Glomerular endothelial cell (primary cell): Measurements from ENCODE around the gene NDUFA13. TPM values are rescaled to one million over a fixed set of nuclear protein-coding genes. Genes with fewer than 3 reads are reported as not detected.

Source experiments
- DNase-seq: peaks from one replicate; pipeline ENCODE4 v3.0.0-alpha.2; 2011; ENCODE audit warnings: low read depth, low spot score; ENCODE audit errors: extremely low read depth
- total RNA-seq: library from RNA; depleted of rRNA; stranded (reverse); fragments of >200 nt; gene quantifications from 2 replicates; pipeline ENCODE4 v1.2.3, GENCODE V29; 2015

The NDUFA13 gene
- total RNA-seq, 1 donor from 2014 or later = 111 TPM

DNA sequence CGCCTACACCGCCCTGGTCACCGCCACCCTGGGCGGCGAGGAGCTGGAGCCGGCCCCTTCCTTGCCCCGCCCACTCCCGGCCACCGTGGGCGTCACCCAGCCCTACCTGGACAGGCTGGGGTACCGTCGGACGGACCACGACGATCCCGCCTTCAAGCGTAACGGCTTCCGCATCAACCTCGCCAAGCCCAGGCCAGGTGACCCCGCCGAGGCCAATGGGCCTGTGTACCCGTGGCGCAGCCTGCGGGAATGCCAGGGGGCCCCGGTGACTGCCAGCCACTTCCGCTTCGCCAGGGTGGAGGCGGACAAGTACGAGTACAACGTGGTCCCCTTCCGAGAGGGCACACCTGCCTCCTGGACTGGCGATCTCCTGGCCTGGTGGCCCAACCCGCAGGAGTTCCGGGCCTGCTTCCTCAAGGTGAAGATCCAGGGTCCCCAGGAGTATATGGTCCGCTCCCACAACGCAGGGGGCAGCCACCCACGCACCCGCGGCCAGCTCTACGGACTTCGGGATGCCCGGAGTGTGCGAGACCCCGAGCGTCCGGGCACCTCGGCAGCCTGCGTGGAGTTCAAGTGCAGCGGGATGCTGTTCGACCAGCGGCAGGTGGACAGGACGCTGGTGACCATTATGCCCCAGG is 29.0 kb downstream of the NDUFA13 start:
- no peak for DNase-seq

DNA sequence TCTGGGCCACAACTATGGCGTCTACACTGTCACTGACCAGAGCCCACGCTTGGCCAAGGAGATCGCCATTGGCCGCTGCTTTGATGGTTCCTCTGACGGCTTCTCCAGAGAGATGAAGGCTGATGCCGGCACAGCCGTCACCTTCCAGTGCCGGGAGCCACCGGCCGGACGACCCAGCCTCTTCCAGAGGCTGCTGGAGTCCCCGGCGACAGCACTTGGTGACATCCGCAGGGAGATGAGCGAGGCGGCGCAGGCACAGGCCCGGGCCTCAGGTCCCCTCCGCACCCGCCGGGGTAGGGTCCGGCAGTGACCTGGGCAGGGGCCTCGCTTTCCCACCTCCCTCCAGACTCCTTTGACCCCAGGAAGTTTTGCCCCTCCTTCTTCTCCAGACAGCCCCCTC is 29.7 kb downstream of the NDUFA13 start:
- no peak for DNase-seq

GRCh38 chr19:19546751-19547162 is 30.7 kb downstream of the NDUFA13 start:
- DNase-seq = no peak

DNA sequence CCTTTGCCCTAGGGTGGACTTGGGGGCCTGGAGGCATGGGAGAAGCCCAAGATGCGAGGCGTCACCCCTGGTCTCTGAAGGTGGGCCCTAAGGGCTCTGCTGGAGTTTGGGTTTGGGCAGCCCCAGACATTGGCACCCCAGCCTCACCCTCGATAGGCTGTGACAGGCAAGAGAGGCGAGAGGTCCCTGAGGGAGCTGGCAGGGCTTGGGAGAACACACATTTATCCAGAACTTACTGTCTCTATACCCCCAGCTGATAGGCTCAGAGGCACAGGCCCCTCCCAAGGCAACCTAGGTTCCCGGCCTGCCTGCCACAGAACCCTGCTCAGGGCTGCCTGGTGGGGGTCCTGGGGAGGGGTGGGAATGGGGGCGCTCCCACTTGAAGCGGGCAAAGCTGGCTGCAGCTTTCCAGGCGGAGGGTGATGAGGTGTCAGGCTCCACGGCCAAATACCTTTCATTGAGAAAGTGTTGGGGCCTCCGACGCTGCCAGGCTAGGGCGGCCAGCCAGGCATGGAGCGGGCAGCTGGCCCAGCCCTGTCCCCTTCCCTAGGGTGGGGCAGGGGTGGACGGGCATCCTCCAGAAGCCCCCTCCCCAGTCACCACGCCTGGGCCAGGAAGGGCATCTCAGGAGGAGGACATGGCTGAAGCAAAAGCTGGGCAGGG is 31.8 kb downstream of the NDUFA13 start:
- no peak for DNase-seq

DNA sequence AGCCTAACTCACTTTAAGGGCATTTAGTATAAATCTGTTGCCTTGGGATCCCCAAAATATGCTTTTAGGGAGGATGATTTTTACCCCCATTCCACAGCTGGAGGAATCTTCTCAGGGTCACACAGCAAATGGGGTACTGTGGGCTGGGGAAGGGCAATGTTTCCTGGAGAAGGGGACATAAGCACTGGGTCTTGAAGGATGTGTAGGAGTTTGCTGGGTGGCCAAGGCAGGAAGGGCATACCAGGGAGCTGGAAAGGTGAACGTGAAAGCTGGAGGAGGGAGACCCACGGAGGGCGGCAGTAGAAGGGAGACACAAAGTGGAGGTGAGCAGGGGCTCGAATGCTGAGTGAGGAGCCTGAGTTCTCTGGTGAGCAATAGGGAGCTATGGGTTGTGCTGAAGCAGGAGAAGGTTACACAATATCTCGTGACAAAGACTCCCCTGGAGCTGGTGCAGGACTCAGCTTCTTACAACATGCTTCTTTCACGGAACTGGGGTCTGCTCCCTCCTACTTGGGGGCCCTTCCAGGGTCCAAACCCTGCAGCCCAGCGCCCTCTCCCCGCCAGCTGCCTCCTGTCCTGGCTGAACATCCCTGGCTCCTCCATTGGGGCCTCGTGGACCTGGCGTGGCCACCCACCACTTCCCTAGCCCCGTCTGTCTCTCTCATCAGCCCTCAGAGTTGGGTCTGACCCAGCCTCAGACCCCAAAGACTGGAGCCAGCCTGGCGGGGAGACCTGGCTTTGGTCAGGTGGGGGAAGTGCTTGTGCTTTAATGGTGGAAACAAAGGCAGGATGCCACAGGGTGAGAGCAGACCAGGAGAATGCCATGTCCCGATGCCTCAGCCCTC is 33.1 kb downstream of the NDUFA13 start:
- no peak for DNase-seq

DNA sequence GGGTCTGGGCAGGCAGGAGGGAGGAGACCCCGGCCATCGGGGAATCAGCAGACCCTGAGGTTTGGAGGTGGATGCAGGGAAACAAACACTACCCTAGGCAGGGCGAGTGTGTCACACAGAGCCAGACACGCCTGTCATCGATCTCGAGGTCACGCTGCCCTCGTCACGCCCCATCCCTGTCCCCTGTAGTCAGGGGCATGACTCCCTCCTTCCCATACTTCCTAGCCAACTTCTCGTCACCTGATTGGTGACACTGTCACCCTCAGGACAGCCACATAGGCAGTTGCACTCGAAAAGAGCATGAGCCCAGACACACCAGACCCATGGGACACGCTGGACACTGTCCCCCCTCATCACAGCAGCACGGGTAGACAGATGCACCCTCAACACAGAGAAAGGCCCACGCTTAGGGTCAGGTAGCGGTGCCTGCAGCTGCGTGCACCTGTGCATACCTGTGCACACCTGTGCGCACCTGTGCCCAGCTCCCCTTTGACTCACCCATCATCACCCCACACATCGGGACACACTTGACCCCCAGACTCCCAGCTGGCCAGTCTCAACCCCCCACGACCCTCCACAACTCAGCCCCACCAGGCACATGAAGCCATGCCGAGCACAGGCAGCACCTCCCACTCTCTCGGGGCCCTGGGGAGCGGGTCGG is 33.9 kb downstream of the NDUFA13 start:
- no peak for DNase-seq

DNA sequence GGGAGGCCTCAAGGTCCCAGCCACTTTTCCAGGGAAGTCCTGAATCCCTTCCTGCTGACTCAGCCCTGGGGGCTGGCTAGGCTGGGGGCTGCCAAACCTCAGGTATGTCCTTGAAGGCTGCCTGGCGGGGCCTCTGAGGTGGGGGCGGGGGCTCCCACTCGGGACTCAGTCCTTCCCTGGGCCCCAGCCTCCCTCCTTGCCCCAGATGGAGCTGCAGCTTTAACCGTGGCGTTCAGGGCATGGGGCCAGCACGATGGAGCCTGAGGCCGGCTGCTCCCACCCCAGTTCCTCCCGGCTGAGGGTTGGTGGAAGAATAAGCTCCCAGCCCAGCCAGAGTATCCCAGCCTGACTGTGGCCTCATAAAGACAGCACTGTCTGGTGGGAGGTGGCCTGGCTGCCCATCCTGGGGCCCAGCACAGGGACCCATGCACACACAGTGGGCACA is 34.5 kb downstream of the NDUFA13 start:
- no peak for DNase-seq

GRCh38 chr19:19550972-19551852 is 35.2 kb downstream of the NDUFA13 start:
- no peak for DNase-seq

DNA sequence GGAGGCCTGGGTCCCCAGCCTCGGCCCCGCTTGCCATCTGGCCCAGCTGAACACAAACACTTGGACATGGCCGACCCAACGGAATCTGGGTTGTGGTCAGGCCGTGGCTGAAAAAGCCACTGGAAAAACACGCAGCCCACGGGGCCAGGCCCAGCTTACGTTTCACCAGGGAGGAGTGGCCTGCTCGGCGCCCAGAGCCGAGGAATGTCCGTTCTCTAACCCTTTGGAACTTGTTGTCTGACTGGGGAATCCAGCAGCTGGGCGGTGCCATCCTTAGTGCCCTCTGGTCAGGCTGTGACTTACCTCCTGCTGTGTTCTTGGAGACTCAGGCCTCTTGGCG is 35.8 kb downstream of the NDUFA13 start:
- no peak for DNase-seq

- DNase-seq = no peak
These were observed 36.8 kb downstream of the NDUFA13 start for GRCh38 chr19:19552798-19553197.

DNA sequence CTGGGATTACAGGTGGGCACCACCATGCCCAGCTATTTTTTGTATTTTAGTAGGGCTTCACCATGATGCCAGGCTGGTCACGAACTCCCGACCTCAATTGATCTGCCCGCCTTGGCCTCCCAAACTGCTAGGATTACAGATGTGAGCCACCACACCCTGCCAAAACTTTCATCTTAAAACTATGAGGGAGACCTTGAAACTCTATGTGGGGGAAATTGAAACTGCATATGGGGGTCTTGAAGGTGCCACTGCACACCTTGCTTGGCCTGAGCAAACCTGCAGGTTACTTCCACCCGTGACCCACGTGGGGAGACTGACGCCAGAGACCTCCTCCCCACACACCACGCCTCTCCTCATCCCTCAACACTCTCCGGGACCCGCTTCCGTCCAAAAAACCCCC is 37.6 kb downstream of the NDUFA13 start:
- DNase-seq = no peak

DNA sequence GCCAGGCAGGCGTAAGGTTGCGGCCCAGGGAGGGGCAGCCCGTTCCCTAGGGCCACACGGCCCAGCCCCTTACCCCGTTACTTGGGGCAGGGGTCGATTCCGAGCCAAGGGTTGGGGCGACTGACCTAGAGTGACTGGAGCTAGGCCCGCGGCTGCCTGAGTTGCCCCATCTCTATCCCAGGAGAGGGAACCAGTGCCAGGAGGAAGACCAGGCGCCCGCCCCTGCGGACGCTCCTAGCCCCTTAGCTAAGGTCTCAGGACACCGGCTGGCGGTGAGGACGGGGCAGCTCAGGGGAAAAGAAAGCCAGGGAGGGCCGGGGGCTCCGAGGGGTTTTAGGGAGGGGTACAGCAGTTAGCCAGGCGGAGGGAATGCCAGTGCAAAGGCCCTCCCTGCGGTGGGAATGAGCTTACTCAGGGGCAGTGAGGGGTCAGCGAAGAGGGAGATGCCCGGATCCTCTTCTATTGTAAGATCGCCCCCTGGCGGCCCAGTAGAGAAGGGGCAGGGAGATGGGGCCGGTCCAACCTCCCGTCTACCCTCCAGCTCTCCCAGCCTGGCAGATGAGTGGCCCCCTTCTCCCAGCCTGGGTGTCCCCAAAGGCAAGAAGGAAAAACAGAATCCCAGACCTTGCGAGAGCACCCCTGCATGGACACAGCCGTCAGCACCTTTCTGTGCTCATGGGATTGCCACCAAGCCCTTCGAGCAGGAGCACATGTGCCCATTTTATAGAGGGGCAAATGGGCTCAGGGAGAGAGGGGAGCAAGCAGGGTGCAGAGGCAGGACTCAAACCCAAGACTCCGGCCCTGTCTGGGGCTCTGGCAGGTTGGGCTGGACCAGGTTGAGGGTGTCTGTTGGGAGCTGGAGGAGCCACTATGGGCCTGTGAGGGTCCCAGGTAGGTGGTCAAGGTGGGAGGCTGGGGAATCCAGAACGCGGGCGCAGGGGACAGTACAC is 38.3 kb downstream of the NDUFA13 start:
- DNase-seq = no peak

DNA sequence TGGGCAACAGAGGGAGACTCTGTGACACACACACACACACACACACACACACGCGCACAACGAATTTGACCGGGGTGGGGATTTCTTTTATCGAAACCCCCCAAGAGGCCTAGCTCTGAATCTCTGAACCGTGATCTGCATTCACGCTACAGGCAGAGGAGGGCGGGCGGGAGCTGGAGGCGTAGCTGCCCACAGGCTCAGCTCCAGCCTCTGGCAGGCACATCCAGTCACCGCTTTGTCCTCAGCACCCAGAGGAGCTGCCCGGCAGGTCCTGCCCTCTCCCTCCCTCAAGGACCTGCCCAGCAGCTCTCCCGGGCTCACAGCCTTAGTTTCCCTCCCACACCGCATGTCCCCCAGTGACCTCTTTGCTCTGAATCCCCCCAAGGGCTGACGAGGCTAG is 42.0 kb downstream of the NDUFA13 start:
- DNase-seq = no peak

GRCh38 chr19:19558636-19559035 is 42.6 kb downstream of the NDUFA13 start:
- no peak for DNase-seq

GRCh38 chr19:19559931-19560330 is 43.9 kb downstream of the NDUFA13 start:
- DNase-seq = no peak

DNA sequence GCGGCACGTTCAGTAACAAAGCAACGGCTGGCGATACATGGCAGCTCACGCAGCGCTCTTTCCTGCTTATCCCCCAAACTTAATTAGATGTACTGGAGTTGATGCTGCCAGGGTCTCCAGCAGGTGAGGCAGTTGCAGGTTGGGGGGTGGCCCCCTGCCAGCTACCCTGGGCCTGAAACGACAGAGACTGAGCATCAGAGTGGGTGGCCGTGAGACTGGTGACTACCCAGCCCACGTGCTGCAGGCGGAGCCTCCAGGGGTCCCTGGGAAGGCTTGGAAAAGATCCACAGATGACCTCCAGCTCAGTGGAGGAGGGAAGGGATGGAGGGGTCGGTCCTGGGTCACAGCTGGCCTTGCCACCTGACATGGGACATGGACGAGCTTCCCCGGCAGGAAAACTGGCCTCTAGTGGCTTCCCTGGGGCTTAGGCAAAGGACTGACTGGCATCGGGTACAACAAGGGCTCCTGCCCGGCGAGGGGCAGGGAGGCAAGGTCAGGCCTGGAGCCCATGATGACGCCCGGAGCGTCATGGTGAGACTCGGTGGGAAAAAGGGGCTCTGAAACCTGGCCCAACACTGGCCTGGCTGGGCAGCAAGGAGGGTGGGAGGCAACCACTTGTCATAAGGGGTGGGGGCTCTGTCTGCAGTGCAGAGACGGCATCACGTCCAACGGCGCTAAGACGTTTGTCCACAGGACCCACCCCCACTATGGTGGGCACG is 46.1 kb downstream of the NDUFA13 start:
- no peak for DNase-seq

GRCh38 chr19:19562665-19563347 is 46.8 kb downstream of the NDUFA13 start:
- no peak for DNase-seq

- DNase-seq = no peak
These were observed 47.4 kb downstream of the NDUFA13 start for GRCh38 chr19:19563348-19563848.
